ENCODE data around the gene TMLHE.
"Not testable (repeated sequence)": the region's sequence is repeated elsewhere in the genome, so short reads cannot be mapped to it uniquely, and the experiment has no call there.

TMLHE gene, protein sequence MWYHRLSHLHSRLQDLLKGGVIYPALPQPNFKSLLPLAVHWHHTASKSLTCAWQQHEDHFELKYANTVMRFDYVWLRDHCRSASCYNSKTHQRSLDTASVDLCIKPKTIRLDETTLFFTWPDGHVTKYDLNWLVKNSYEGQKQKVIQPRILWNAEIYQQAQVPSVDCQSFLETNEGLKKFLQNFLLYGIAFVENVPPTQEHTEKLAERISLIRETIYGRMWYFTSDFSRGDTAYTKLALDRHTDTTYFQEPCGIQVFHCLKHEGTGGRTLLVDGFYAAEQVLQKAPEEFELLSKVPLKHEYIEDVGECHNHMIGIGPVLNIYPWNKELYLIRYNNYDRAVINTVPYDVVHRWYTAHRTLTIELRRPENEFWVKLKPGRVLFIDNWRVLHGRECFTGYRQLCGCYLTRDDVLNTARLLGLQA

DNA sequence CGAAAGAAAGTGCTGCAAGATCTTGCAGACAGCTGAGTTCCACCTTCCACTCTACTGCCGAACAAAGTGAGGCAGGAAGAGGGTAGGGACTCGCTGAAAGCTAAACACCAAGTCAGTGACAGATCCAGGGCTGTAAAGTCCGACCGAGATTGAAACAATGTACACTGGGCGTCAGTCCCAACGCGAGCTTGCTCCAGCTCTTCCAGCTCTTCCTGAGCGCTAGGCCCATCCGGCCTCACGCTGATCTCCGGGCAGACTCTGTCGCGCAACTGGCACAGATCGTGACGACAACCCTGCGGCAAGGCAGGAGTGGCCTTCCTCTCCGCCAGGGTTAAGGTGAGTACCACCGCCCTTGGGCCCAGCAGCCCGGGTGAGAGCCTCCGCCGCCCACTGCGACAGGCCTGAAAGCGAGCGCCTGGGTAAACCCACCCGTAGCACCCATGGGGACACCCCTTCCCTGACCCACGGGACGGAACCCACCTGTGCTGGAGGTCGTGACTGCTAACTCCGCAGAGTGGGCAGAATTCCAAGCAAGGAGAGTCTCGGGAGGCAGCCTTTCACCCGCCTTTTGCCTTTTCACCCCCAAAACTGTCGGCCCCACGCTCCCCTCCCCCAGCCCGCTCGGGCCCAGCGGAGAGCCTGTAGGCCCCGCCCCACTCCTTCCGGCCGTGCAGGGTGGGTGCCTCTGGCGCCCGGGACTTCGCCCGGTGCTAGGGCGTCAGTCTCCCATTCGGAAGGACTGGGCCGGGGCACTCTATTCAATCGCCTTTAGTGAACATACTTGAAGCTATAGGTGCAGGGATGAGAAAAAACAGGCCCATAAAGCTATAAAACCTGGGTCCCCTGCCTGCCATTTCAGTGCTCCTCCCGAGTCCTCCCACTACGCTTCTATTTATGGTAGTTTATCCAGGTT, at the start of gene TMLHE, which contains the start of gene SPRY3:
Gene TMLHE (minus strand): TSS at position 641 of the 913 bp plus-strand sequence. CDS start 67,676 bp downstream, outside the sequence.
Gene SPRY3 (plus strand): TSS at position 275 of the 913 bp plus-strand sequence.
- FAIRE-seq (no peak), DNase-seq (ENCODE audit: low spot score) (peak; percentile 71)

DNA sequence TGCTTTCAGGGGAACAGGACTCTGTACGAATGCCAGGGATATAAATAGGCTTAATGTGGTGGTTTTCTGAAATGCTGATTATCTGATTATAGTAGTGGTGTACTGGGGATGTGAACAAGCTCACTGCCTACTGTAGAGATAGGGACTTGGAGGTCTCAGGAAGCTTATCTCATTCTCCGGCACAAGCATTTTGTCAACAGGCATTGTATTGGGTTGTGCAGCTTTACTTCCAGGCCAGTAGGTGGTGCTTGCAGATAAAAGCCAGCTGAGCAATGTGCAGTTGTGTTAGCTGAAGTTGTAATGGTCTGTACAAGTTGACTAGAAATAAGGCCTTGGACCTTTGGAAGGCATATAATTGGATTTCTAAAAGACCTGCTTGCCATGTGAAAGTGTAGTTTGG, 49.5 kb upstream of the TMLHE start:
- FAIRE-seq (no peak), DNase-seq (ENCODE audit: low spot score) (no peak)

DNA sequence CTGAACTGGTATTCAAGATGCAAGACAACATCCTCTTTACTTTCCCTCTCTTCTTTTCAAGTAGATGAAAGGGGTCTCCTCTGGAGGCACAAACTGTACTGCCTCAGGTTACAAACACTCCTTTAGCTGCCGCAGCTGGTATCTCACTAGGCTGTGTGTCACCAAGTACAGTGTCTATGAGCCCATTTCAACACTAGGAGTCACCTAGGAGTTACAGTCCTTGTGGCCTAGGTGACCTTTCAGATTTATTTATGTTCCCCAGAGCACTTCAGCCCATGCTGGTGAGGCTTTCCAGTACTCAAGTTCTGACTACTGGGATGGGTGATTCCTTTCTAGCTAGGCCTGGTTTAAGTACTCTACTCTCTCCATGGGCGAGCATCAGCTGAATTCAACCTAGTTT, 32.4 kb upstream of the TMLHE start:
- FAIRE-seq = no peak
- no peak for DNase-seq (ENCODE audit: low spot score)

DNA sequence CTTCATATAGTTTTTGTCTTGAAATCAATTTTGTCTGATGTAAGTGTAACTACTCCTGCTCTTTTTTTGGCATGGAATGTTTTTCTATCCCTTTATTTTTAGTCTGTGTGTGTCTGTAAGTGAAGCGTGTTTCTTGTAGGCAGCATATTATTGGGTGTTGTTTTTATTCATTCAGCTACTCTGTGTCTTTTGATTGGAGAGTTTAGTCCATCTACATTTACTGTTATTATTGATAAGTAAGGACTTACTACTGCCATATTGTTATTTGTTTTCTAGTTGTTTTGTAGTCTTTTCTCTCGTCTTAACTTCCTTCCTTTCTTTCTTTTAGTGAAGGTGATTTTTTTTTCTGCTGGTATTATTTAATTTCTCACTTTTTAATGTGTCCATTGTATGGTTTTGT, 30.5 kb upstream of the TMLHE start:
- FAIRE-seq (no peak), DNase-seq (ENCODE audit: low spot score) (no peak)

DNA sequence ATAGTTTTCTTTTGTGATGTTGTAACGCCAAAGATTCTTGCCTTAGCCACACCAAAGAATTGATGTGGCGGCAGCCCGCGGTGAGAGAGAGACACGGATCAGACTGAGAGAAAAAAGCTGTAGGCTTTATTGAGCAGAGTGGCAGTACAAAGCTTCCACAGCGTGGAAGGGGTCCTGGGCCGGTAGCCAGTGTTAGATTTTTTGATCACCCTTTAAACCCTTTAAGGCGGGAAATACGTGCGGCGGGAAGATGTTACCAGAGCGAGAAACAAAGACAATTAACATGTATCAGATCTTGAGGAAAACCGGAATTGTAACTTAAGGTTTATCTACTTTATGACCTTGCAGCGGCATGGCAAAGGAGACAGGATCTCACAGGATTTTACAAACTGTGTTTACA, 28.6 kb upstream of the TMLHE start:
- not testable (repeated sequence) for DNase-seq (ENCODE audit: low spot score)

DNA sequence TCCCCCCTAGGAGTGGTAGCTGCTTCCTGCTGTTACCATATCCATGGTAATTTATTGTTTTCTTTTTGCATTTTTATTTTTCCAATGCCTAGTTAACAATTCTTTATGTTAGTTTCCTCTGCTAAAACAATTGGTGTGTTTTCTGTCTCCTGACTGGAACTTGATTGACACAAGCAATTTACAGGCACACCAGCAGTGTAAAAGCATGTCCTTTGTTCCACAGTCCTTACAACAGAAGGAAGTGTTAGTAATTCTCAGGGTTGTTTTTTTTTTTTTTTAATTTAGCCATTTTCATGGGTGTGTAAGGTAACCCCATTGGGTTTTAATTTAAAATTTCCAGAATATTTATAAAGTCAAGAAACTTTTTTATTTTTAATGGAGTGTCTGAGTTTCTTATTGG, 25.0 kb upstream of the TMLHE start:
- DNase-seq (ENCODE audit: low spot score) (no peak), FAIRE-seq (no peak)

More for the DNA sequence above, 28.6 kb upstream of the TMLHE start:
- not testable (repeated sequence) for FAIRE-seq

DNA sequence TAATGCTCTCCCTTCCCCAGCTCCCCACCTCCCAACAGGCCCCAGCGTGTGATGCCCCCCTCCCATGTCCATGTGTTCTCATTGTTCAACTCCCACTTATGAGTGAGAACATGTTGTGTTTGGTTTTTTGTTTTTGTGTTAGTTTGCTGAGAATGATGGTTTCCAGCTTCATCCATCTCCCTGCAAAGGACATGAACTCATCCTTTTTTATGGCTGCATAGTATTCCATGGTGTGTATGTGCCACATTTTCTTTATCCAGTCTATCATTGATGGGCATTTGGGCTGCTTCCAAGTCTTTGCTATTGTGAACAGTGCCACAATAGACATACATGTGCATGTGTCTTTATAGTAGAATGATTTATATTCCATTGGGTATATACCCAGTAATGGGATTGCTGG, 22.3 kb upstream of the TMLHE start:
- not testable (repeated sequence) for FAIRE-seq

DNA sequence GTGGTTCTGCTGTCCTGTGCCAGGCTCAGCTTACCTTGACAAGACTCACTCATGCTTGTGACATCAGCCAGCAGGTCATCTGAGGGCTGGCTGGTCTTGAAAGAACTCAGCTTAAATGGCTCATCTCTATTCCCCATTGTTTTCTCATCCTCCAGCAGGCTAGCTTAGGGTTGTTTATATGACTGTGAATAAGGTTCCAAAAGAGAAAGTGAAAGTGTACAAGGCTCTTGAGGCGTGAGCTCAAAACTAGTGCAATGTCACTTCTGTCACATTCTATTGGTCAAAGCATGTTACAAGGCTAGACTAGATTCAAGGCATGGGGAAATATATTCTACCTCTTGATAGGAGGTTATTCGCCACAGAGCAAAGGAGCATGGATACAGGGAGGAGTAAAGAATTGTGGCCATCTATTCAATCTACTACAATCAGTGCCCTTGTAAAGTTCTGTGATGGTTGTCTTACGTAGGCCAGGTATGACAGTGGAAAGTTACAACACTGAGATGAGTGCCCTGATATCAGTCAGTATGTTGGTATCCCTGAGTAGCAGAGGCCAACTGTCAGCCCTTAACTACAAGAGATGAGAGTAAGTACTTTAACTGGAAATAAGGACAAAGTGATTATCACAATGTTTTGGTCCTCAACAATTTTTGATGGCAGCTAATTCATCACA, 19.8 kb upstream of the TMLHE start:
- DNase-seq (ENCODE audit: low spot score) (no peak), FAIRE-seq (no peak)

More for the DNA sequence above, 22.3 kb upstream of the TMLHE start:
- DNase-seq (ENCODE audit: low spot score) = not testable (repeated sequence)

DNA sequence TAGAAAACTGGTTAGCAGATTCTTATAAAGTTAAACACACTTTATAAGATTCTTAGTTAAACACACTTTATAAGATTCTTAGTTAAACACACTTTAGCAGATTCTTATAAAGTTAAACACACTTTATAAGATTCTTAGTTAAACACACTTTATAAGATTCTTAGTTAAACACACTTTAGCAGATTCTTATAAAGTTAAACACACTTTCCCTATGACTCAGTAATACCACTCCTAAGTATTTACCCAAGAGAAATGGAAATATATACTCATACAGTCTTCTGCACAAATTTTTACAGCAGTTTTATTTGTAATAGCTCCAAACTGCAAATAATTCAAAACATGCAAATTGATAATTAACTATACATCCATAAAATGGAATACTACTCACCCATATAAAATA, 7.4 kb upstream of the TMLHE start:
- DNase-seq (ENCODE audit: low spot score); FAIRE-seq: not testable (repeated sequence)

DNA sequence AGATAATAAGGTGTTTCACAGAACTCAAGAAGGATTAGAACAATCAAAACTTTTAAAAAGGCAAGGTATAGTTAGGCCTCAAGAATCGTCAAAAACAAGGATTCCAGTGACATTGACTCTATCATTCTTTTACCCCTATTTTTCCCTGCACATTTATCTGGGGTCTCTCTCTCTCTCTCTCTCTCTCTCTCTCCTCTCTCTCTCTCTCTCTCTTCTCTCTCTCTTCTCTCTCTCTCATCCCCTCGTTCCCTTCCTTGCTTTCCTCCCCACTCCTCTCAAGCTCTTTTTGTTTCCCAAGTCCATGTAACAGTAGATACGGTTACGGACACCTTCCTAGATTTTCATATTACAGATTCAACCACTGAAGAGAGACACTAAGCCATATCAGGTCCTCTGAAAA, 3.2 kb upstream of the TMLHE start:
- FAIRE-seq (no peak), DNase-seq (ENCODE audit: low spot score) (no peak)

DNA sequence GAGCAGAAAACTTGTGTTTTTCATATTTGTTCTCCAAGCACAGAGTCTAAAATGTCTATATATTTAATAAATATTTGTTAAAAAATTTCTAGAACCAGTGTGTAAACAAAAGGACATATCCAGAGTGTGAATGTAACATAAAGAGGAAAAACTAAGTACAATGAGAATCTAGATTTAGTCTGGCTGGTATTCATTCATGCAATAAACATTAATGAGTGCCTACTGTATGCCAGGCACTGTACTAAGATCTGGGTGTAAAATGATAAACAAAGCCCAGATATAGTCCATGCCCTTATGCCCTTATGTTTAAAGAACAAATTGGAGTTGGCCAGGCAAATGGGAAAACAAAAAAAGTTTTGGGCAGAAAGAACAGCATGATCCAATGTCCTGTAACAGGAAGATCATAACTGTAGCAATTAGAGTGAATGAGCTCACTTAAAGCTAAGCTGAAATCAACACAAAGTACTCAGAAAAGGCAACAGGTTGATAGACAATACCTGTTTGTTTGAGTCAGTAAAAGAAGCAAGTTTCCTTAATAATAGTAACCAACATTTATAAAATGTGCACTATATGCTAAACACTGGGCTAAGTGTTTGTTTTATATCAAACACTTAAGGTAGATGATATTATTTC, 1.3 kb upstream of the TMLHE start:
- DNase-seq (ENCODE audit: low spot score) (no peak), FAIRE-seq (no peak)

DNA sequence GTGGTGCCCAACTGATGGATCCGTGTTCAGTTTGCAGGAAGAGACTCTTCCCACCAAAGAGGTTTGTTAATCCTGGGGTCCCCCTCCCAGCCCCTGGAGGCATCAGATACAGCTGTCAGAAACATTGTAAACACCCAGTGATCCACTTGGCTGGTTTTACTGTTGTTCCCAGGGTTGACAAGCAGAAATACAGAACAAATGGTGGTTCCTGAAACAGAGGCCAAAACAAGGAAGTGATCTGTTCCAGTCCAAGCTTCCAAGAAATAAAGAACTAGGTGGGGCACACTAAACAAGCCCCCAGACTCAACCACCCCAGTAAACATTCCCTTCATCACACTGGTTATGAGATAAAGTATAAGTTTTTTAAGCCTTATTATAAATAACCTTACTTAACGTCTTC, 1.4 kb downstream of the TMLHE start:
- FAIRE-seq (no peak), DNase-seq (ENCODE audit: low spot score) (no peak)

DNA sequence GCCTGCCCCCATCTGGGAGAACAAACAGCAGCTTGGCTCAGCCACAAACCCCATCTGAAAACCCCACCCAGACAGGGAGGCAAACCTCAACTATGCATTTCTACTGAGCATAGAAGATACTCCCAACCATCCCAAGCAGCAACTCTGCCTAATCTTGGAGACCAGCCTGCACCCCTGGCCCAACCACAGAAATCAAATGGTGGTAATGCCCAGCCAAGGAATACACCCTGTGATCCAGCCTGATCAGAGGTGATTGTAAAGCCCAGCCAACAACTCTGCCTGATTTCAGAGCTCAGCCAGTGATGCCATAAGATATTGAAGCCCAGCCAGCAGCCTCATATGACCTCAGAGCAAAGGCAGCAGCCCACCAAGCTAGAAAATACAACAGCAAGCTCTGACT, 19.8 kb downstream of the TMLHE start:
- FAIRE-seq = no peak
- no peak for DNase-seq (ENCODE audit: low spot score)

DNA sequence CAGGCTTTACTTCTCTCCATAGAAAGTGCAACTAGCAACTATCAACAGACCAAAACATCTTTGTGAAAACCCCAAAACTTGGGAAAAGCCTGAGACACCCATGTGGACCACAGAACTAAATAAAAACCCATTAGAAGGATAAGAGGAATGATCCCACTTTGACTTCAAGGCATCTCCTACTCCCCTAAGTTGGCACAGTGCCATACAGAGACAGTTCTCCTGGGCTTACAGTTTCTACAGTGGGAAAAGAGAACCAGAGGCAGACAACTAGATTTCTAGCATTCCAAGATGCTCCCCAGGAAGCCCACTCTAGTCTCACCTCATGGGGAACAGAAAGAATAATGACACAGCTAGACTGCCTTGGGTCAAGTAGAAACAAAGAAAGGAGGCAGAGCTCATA, 20.4 kb downstream of the TMLHE start:
- DNase-seq (ENCODE audit: low spot score) (no peak), FAIRE-seq (no peak)

DNA sequence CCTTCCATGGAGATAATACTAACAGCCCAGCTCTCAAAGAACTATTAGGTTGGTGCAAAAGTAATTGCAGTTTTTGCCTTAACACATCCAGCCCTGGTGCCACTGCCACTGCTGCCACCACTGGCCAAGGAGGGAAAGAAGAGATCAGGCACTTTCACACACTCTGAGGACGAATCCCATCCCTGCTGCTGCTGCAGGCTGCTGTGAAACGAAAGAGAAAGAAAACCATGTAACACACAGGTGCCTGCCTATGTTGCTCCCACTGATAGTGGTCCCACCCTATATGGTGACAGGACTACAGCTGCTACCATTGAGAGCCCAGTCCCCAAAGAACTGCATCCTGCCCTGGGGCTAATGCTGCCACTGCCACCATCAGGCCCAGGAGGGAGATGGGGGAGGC, 35.1 kb downstream of the TMLHE start:
- DNase-seq (ENCODE audit: low spot score) (no peak), FAIRE-seq (no peak)

DNA sequence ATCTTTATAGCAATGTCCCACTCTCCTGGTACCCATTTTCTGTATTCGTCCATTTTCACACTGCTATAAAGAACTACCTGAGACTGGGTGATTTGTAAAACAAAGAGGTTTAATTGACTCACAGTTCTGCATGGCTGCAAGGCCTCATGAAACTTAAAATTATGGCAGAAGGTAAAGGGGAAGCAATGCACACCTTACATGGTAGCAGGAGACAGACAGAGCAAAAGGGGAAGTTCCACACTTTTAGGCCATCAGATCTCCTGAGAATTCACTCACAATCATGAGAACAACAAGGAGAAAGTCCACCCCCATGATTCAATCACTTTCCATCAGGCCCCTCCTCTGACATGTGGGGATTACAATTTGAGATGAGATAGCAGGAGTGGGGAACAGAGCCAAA, 49.7 kb downstream of the TMLHE start:
- no peak for DNase-seq (ENCODE audit: low spot score)
- no peak for FAIRE-seq

DNA sequence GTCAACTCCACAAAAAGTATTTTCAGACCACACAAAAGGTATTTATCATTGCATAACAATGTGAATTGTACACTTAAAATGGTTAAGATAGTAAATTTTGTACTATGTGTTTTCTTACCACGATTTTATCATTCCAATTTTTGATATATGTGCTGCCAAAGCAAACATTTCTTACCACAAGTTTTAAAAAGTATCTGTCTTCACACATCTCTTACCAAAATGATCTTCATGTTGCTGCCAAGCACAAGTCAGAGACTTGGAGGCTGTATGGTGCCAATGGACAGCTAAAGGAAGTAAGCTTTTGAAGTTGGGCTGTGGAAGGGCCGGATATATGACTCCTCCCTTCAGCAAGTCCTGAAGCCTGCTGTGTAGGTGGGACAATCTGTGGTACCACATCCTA, 67.9 kb downstream of the TMLHE start:
- no peak for FAIRE-seq
- DNase-seq (ENCODE audit: low spot score) = no peak

DNA sequence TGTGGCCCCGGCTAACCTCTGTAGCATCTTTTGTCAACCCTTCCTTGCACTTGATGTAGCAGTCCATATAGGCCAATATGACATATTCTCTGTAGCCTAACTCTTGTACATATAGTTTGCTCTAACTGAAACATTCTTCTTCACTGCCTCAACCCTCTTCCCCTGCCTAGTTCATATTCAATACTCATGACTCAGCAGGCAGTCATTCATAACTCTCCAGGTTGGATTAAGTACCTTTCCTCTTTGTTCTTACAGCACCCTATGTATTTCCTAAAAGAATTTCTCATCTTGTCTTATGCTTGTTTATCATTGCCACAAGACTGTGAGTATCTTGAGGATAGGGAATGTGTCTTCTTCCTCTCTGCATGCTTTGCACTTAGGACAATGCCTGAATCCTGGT, 76.9 kb downstream of the TMLHE start:
- FAIRE-seq (no peak), DNase-seq (ENCODE audit: low spot score) (peak; percentile 2)

DNA sequence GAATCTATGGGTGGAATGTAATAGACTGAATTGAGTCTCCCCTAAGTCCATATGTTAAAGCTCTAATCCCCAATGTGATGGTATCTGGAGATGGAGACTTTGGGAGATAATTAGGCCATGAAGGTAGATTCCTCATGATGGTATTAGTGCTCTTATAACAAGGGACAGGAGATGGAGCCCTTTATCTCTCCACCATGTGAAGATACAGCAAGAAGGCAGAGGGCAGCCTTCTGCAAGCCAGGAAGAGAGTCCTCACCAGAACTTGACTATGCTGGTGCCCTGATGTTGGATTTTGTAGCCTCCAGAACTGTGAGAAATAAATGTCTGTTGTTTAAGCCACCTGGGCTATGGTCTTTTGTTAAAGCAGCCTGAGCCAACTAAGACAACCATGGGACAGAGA, 78.0 kb downstream of the TMLHE start:
- no peak for DNase-seq (ENCODE audit: low spot score)
- no peak for FAIRE-seq

DNA sequence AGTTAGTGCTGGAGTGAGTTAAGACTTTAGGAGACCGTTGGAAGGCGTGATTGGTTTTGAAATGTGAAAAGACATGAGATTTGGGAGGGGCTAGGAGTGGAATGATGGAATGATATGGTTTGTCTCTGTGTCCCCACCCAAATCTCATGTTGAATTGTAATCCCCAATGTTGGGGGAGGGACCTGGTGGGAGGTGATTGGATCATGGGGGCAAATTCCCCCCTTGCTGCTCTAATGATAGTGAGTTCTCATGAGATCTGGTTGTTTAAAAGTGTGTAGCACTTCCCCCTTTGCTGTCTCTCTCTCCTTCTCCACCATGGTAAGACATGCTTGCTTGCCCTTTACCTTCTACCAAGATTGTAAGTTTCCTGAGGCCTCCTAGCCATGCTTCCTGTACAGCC, 85.7 kb downstream of the TMLHE start:
- not testable (repeated sequence) for DNase-seq (ENCODE audit: low spot score); FAIRE-seq

DNA sequence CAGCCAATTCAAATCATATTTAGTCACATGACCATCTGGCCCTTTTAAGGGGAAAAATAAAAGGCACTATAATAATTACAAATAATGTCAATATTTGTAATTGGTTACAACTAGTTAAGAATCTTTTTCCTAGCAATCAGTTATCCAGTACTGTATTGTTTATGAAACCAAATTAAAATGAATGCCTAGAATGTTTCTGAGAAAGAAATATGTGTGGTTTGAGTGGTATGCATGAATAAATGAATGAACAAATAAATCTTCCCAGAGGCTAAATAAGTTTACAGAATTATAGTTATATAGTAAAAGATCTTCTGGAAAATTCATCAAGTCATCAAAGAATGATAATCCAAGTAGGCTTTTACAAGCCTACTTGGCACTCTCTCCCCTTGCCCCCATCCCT, 98.5 kb downstream of the TMLHE start:
- DNase-seq (ENCODE audit: low spot score) = no peak
- FAIRE-seq = no peak
